Mesendoderm (in vitro differentiated cells): ENCODE data around the gene PARD3.

ENCODE experiments used
- DNase-seq: peaks from one replicate; pipeline ENCODE4 v3.0.0; 2013
- H2AK5ac ChIP-seq: 2 replicates; pipeline ENCODE4 v1.6.1; 2013; ENCODE audit warnings: low read length, inconsistent platforms
- H2BK120ac ChIP-seq: 2 replicates; pipeline ENCODE4 v1.6.1; 2013; ENCODE audit warnings: low read depth, mild to moderate bottlenecking, low read length, moderate library complexity, mixed read lengths
- H2BK15ac ChIP-seq: replicated peaks from 2 replicates; pipeline ENCODE4 v1.6.1; 2013; ENCODE audit warnings: low read depth, mild to moderate bottlenecking, moderate library complexity
- H2BK5ac ChIP-seq: 2 replicates; pipeline ENCODE4 v1.6.1; 2013; ENCODE audit warnings: low read length, inconsistent platforms
- H3K18ac ChIP-seq: 2 replicates; pipeline ENCODE4 v1.6.1; 2013; ENCODE audit warnings: mild to moderate bottlenecking, low read length, mixed read lengths
- H3K23ac ChIP-seq: one replicate; pipeline ENCODE4 v1.6.1; 2013; ENCODE audit warnings: low read length
- H3K27ac ChIP-seq: 2 replicates; pipeline ENCODE4 v1.5.1; 2013; ENCODE audit warnings: low read depth, mild to moderate bottlenecking, inconsistent platforms, low read length, moderate library complexity
- H3K27me3 ChIP-seq: 2 replicates; pipeline ENCODE4 v1.6.1; 2013; ENCODE audit warnings: low read length, control low read depth, mild to moderate bottlenecking, inconsistent platforms; ENCODE audit not compliant: insufficient read depth, poor library complexity
- H3K36me3 ChIP-seq: 2 replicates; pipeline ENCODE4 v1.6.1; 2013; ENCODE audit warnings: low read length, inconsistent platforms; ENCODE audit not compliant: control insufficient read depth, insufficient read depth
- H3K4ac ChIP-seq: one replicate; pipeline ENCODE4 v1.6.1; 2013; ENCODE audit warnings: low read depth, mild to moderate bottlenecking, low read length, moderate library complexity
- H3K4me1 ChIP-seq: 2 replicates; pipeline ENCODE4 v1.6.1; 2013; ENCODE audit warnings: low read depth, low read length, inconsistent platforms; ENCODE audit not compliant: control insufficient read depth
- H3K4me2 ChIP-seq: 2 replicates; pipeline ENCODE4 v1.6.1; 2013; ENCODE audit warnings: low read length
- H3K4me3 ChIP-seq: 2 replicates; pipeline ENCODE4 v1.5.1; 2013; ENCODE audit warnings: mild to moderate bottlenecking, low read length
- H3K56ac ChIP-seq: one replicate; pipeline ENCODE4 v1.6.1; 2013; ENCODE audit warnings: low read length
- H3K79me1 ChIP-seq: 2 replicates; pipeline ENCODE4 v1.6.1; 2013; ENCODE audit warnings: low read length, inconsistent platforms
- H3K79me2 ChIP-seq: 2 replicates; pipeline ENCODE4 v1.6.1; 2013; ENCODE audit warnings: mild to moderate bottlenecking, low read length; ENCODE audit not compliant: control insufficient read depth, insufficient read depth
- H3K9ac ChIP-seq: 2 replicates; pipeline ENCODE4 v1.6.1; 2013; ENCODE audit warnings: low read length, inconsistent platforms
- H4K5ac ChIP-seq: one replicate; pipeline ENCODE4 v1.6.1; 2013; ENCODE audit warnings: low read length
- H4K8ac ChIP-seq: one replicate; pipeline ENCODE4 v1.6.1; 2013; ENCODE audit warnings: low read depth, mild to moderate bottlenecking, control low read depth, low read length, moderate library complexity
- WGBS: extraction: QIAGEN DNeasy Blood & Tissue Kit; methylation state at CpG from one replicate; pipeline ENCODE4 v1.1.7; 2013; ENCODE audit warnings: low lambda C conversion rate, missing lambda C conversion rate; ENCODE audit not compliant: insufficient coverage; ENCODE audit errors: extremely low coverage; 5-methylcytosine and 5-hydroxymethylcytosine counted together

The PARD3 gene

DNA sequence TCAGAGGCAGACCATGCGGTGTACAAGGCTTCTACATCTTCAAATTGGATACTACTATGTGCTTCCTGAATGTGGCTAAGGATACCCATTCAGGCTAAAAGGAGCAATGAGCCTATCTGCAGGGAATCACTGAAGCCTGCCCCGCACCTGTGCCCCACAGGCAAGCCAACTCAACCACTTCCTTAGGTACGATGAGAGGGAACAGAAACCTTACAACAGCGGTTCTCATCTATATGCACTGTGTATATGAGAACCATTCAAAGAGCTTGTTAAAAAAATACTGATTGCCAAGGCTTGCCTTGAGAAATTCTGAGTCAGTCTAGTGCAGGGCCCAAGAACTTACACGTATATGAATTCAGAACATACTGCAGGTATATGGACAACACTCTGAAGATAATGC is 679.6 kb downstream of the PARD3 start:
- H3K4ac ChIP-seq, result no peak overlapping the region
- no peak overlapping the region for H2AK5ac ChIP-seq
- WGBS, result no CpG with 5 or more reads among the region's 5 CpGs
- H3K18ac ChIP-seq, result no peak overlapping the region
- no peak overlapping the region for H3K56ac ChIP-seq
- no peaks in the 10 kb centered on the region for H3K79me2 ChIP-seq
- no peak overlapping the region for H3K9ac ChIP-seq
- no peak overlapping the region for H4K5ac ChIP-seq
- no peaks in the 10 kb centered on the region for H3K36me3 ChIP-seq
- H3K27me3 ChIP-seq, result no peaks in the 10 kb centered on the region
- no peak for DNase-seq
- H2BK5ac ChIP-seq, result no peak overlapping the region
- H3K27ac ChIP-seq, result no peak overlapping the region
- no peak overlapping the region for H4K8ac ChIP-seq
- no peak overlapping the region for H2BK120ac ChIP-seq
- H2BK15ac ChIP-seq, result no peak overlapping the region
- H3K79me1 ChIP-seq, result no peaks in the 10 kb centered on the region
- no peak overlapping the region for H3K23ac ChIP-seq
- H3K4me2 ChIP-seq, result no peak overlapping the region
- H3K4me1 ChIP-seq, result no peaks in the 10 kb centered on the region
- H3K4me3 ChIP-seq, result no peak overlapping the region

DNA sequence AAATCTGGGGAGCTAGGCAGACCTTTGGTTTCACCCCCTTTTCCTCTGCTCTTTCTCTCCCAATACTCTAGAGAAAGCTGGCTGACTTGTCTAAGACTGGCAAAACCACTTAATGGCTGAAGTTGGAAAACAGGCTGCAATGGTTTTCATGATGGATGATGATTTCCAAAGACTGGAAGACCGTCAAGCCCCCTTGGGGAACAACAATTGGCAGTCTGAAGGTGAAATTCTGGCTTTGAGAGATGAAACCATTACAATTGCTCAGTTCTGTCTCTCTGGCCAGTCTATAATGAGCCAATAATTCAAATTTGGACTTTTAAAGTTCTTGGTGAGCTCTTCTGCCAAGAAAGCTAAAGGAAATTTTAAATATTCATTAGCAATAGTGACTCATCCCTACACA is 680.5 kb downstream of the PARD3 start:
- H2BK5ac ChIP-seq, result no peak overlapping the region
- H2BK15ac ChIP-seq, result no peak overlapping the region
- WGBS, result no CpG with 5 or more reads among the region's 1 CpG
- H3K79me1 ChIP-seq, result no peaks in the 10 kb centered on the region
- H3K4me3 ChIP-seq, result no peak overlapping the region
- no peak overlapping the region for H3K4ac ChIP-seq
- no peak overlapping the region for H3K18ac ChIP-seq
- DNase-seq, result no peak
- no peak overlapping the region for H4K5ac ChIP-seq
- no peaks in the 10 kb centered on the region for H3K27me3 ChIP-seq
- no peak overlapping the region for H3K9ac ChIP-seq
- no peak overlapping the region for H4K8ac ChIP-seq
- no peaks in the 10 kb centered on the region for H3K4me1 ChIP-seq
- H3K23ac ChIP-seq, result no peak overlapping the region
- H3K36me3 ChIP-seq, result no peaks in the 10 kb centered on the region
- no peak overlapping the region for H2AK5ac ChIP-seq
- H3K4me2 ChIP-seq, result no peak overlapping the region
- no peak overlapping the region for H3K27ac ChIP-seq
- H3K79me2 ChIP-seq, result no peaks in the 10 kb centered on the region
- no peak overlapping the region for H2BK120ac ChIP-seq
- no peak overlapping the region for H3K56ac ChIP-seq

DNA sequence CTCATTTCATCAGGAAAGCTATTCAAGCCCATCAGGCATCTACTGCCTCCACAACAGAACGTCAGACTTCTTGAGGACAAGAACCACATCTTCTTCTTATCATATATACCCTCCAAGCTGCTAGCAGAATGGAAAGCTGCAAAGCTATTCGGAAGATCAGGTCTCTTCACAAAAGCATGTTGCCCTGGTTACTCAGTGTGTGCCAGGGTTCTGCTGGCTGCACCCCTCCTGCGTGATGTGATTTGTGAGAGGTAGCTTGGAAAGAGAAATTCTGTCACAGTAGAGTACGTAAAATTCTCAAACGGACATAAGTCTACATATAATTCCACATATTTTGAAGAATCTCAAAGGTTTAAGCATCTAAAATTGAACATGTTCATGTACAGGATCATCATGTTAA is 681.7 kb downstream of the PARD3 start:
- H3K4ac ChIP-seq, result no peak overlapping the region
- no peak overlapping the region for H4K5ac ChIP-seq
- no peaks in the 10 kb centered on the region for H3K4me1 ChIP-seq
- no peak overlapping the region for H2BK5ac ChIP-seq
- H3K9ac ChIP-seq, result no peak overlapping the region
- no peak overlapping the region for H2AK5ac ChIP-seq
- no peak overlapping the region for H2BK120ac ChIP-seq
- H3K23ac ChIP-seq, result no peak overlapping the region
- H3K27ac ChIP-seq, result no peak overlapping the region
- no peaks in the 10 kb centered on the region for H3K36me3 ChIP-seq
- H3K4me2 ChIP-seq, result no peak overlapping the region
- no peak overlapping the region for H3K18ac ChIP-seq
- H3K4me3 ChIP-seq, result no peak overlapping the region
- H2BK15ac ChIP-seq, result no peak overlapping the region
- H3K79me2 ChIP-seq, result no peaks in the 10 kb centered on the region
- H3K27me3 ChIP-seq, result no peaks in the 10 kb centered on the region
- no peak overlapping the region for H3K56ac ChIP-seq
- DNase-seq, result no peak
- H4K8ac ChIP-seq, result no peak overlapping the region
- H3K79me1 ChIP-seq, result no peaks in the 10 kb centered on the region
- no CpG with 5 or more reads among the region's 5 CpGs for WGBS

- Histone ChIP-seq H3K27me3 (no peaks in the 10 kb centered on the region), H3K23ac (no peak overlapping the region), H3K18ac (no peak overlapping the region), H2BK120ac (no peak overlapping the region), H3K4me3 (no peak overlapping the region), H3K4me2 (no peak overlapping the region), H3K27ac (no peak overlapping the region), H4K5ac (no peak overlapping the region), H3K79me1 (no peaks in the 10 kb centered on the region), H2BK15ac (no peak overlapping the region), H3K56ac (no peak overlapping the region), H3K4ac (no peak overlapping the region), H2BK5ac (no peak overlapping the region), H2AK5ac (no peak overlapping the region), H3K79me2 (no peaks in the 10 kb centered on the region), H3K4me1 (no peaks in the 10 kb centered on the region), H4K8ac (no peak overlapping the region), H3K9ac (no peak overlapping the region), H3K36me3 (no peaks in the 10 kb centered on the region)
- WGBS, result no CpG with 5 or more reads among the region's 6 CpGs
- no peak for DNase-seq
Measured at GRCh38 chr10:34131152-34131551, 683.9 kb downstream of the PARD3 start.

GRCh38 chr10:34127676-34128075 is 687.4 kb downstream of the PARD3 start:
- no peaks in the 10 kb centered on the region for H3K27me3 ChIP-seq
- WGBS, result no CpG with 5 or more reads among the region's 1 CpG
- H3K9ac ChIP-seq, result no peak overlapping the region
- H3K4me1 ChIP-seq, result no peaks in the 10 kb centered on the region
- H3K4me2 ChIP-seq, result no peak overlapping the region
- no peak overlapping the region for H2BK120ac ChIP-seq
- H4K5ac ChIP-seq, result no peak overlapping the region
- no peak overlapping the region for H3K56ac ChIP-seq
- no peaks in the 10 kb centered on the region for H3K79me1 ChIP-seq
- H2BK15ac ChIP-seq, result no peak overlapping the region
- H3K4me3 ChIP-seq, result no peak overlapping the region
- H3K18ac ChIP-seq, result no peak overlapping the region
- no peaks in the 10 kb centered on the region for H3K79me2 ChIP-seq
- H3K23ac ChIP-seq, result no peak overlapping the region
- H3K36me3 ChIP-seq, result no peaks in the 10 kb centered on the region
- no peak overlapping the region for H3K27ac ChIP-seq
- H4K8ac ChIP-seq, result no peak overlapping the region
- DNase-seq, result no peak
- H3K4ac ChIP-seq, result no peak overlapping the region
- no peak overlapping the region for H2BK5ac ChIP-seq
- H2AK5ac ChIP-seq, result no peak overlapping the region

DNA sequence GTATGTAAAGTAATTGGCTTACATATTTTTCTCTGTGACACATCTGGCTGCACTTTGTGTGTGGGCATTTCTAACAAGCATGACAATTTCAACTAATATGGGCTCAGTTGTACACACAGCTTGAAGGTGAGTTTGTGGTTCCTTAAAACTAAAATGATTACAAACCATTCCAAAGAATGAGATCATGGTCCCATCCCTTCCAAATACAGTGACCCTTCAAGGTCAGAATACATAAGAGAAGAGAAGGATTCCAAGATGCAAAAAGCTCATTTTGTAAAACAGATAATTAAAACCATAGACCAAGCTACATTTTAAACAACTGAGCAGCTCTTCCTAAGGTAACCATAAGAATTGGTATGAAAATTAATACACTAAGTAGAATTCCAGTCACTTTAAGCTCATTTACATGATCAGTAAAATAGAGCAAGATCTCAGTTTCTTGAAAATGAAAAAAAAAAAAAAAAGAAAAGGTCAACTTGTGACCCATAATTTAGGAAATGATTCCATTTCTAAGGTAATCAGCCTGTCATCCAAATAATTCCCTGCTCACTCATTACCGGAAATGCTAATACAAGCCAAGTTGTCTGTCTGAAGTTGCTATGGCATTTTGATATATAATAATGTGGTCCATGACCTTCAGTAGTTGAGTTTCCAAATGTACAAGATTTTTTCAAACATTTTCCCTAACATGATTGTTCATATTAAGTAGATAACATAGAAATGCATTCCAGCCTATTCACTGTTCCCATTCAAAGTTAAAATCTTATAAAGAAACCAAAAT is 688.5 kb downstream of the PARD3 start:
- Histone ChIP-seq H3K56ac (no peak overlapping the region), H3K4me3 (no peak overlapping the region), H3K4ac (no peak overlapping the region), H4K5ac (no peak overlapping the region), H2BK15ac (no peak overlapping the region), H3K9ac (no peak overlapping the region), H2BK120ac (no peak overlapping the region), H3K18ac (no peak overlapping the region), H3K79me1 (no peaks in the 10 kb centered on the region), H3K27ac (no peak overlapping the region), H3K79me2 (no peaks in the 10 kb centered on the region), H2AK5ac (no peak overlapping the region), H3K23ac (no peak overlapping the region), H3K27me3 (no peaks in the 10 kb centered on the region), H2BK5ac (no peak overlapping the region), H4K8ac (no peak overlapping the region), H3K36me3 (no peaks in the 10 kb centered on the region), H3K4me2 (no peak overlapping the region), H3K4me1 (no peaks in the 10 kb centered on the region)
- DNase-seq, result no peak
- WGBS, result no CpG with 5 or more reads among the region's 1 CpG
